Transverse colon (tissue), 4 donors: ENCODE data around the gene KRT80.

Experiments used
- POLR2A ChIP-seq: fragments of 450-650 bp; IDR thresholded peaks from one replicate; pipeline ENCODE4 v1.6.1; 2016; ENCODE audit warnings: antibody characterized with exemption, mild to moderate bottlenecking, moderate library complexity
- POLR2AphosphoS5 ChIP-seq, 3 donors: sonication (generic); formaldehyde crosslinking; IDR thresholded peaks; one replicate each; pipeline ENCODE4 v1.6.1; 2016; ENCODE audit warnings: antibody characterized with exemption in 3 of 3
- TF ChIP-seq, protein P1 (sequence below), 5 experiments: fragments of 200-600 bp in 3 of 5; fragments of 450-650 bp in 2 of 5; sonication (generic) in 3 of 5; IDR thresholded peaks; 1 replicate in 2 of 5; 2 replicates in 3 of 5; pipeline ENCODE4 v1.5.1; 2016 to 2017; ENCODE audit warnings: antibody characterized with exemption in 5 of 5, inconsistent platforms in 3 of 5, mild to moderate bottlenecking in 2 of 5, moderate library complexity in 1 of 5

DNA sequence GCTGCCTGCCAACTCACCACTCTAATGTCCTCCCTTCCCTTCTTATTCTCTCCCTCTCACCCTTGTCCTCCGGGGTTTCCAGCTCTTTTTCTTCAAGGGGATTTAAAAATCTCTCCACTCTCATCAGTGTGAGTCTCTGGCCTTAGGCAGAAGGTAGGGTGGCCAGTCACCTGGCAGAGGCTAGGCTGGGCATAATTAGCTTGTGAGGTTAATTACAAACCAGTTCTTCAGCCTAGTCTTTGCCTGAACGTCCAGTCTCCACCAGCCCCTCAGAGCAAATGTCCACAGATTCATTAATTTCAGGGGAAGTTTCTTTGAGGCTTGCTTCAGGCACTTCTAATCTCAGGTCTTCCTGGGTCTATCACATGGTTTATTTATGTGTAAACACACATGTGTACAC lies 48.0 kb upstream of the KRT80 start:
- TF ChIP-seq, protein P1, sequence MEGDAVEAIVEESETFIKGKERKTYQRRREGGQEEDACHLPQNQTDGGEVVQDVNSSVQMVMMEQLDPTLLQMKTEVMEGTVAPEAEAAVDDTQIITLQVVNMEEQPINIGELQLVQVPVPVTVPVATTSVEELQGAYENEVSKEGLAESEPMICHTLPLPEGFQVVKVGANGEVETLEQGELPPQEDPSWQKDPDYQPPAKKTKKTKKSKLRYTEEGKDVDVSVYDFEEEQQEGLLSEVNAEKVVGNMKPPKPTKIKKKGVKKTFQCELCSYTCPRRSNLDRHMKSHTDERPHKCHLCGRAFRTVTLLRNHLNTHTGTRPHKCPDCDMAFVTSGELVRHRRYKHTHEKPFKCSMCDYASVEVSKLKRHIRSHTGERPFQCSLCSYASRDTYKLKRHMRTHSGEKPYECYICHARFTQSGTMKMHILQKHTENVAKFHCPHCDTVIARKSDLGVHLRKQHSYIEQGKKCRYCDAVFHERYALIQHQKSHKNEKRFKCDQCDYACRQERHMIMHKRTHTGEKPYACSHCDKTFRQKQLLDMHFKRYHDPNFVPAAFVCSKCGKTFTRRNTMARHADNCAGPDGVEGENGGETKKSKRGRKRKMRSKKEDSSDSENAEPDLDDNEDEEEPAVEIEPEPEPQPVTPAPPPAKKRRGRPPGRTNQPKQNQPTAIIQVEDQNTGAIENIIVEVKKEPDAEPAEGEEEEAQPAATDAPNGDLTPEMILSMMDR (IDR thresholded peaks at IDR 0.05): no peak
- TF ChIP-seq POLR2A (no peak), POLR2AphosphoS5 (IDR thresholded peaks at IDR 0.05) (no peak)
